RPMI8226 (cell line): ENCODE measurements around the gene DSCAML1.

ENCODE experiments used
- DNase-seq: peaks from one replicate; pipeline ENCODE4 v3.0.0-alpha.2; 2015

The DSCAML1 gene

GRCh38 chr11:117654281-117655255 lies 142.4 kb downstream of the DSCAML1 start:
- DNase-seq: peak; percentile 33

- DNase-seq: no peak
Observed at GRCh38 chr11:117652521-117652920, 144.5 kb downstream of the DSCAML1 start.

- peak; percentile 15 for DNase-seq
Observed at GRCh38 chr11:117649296-117650055, 147.5 kb downstream of the DSCAML1 start.

GRCh38 chr11:117647872-117648271 lies 149.1 kb downstream of the DSCAML1 start:
- no peak for DNase-seq

- DNase-seq: no peak
Observed at GRCh38 chr11:117647207-117647606, 149.8 kb downstream of the DSCAML1 start.

DNA sequence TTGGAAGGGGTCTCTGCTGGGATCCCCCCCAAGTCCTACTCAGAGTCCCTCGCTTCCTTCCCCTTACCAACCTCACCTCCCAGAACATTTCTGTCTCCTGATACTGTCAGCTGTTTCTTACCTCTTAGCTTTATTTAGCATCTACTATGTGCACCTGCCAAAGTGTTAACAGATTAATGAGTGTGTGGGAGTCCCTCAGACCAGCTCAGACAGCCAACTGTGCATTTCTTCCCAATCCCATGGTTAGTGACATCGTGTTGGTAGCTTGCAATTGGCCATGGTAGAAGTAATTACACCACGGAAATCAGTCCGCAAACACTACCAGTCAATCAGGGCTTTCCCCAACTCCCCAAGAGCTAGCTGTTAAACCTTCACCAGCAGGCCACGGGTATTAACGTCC lies 150.6 kb downstream of the DSCAML1 start:
- DNase-seq: no peak

- DNase-seq: no peak
Observed at GRCh38 chr11:117644403-117645155, 152.4 kb downstream of the DSCAML1 start.

- DNase-seq: no peak
Observed at GRCh38 chr11:117643606-117644300, 153.3 kb downstream of the DSCAML1 start.

DNA sequence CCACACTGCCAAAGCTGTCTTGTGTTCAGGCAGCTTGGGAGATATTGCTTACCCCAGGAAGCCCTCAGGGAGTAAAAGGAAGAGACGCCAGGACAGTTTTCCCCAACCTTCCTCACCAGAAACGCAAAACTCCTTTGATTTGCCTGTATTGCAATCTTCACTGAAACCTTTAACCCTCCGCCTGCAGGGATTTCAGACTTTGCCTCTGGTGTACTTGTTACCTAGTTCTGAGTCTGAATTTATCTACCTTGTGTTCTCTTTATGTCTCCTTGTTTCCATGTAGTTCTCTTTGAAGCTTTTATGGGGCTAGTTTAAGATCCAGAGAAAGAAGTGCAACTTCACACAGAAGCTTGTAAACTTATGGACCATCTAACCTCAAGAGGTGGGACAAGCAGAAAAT lies 154.2 kb downstream of the DSCAML1 start:
- DNase-seq: no peak

GRCh38 chr11:117642396-117642795 lies 154.6 kb downstream of the DSCAML1 start:
- DNase-seq: no peak

DNA sequence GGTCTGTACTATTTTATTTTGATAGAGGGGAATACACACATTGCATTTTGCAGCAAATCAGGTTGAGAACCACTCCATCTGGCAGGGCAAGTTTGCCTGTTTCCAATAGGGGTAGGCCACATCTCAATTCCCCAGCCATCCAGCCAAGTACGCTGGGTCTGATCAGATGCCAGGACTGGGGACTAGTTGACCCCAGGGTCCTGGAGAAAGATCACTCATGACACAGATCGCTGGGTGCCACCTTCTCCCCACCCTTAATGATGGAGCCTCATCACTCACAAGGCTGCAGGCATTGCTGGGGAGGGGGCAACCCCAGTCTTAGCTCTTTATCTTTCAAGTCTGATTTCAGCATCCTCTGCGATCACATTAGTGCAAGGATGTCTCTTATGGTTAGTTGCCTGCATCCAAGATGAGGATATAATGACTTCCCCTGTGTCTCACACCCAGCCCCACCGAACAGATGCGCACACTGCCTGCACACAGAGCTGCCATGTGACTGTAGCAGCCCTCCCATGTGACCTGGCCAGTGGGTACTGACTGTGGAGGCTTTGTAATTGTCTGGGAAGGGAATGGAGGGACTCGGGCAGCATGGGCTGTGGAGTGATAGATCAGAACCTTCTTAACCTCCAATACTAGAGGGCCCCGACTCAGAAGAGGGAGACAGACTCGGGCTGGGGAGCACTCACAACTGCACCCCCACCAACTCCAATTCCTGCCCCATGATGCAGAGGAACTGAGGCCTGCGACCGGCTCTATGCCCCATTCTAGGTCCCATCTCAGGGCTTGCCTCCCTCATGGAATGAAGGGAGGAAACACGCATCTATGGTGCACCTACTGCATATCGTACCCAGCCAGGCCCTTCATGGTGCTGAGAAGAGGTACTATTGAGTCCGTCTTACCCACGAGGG lies 155.8 kb downstream of the DSCAML1 start:
- DNase-seq: no peak

- DNase-seq: no peak
Observed at GRCh38 chr11:117640041-117640440, 157.0 kb downstream of the DSCAML1 start.

DNA sequence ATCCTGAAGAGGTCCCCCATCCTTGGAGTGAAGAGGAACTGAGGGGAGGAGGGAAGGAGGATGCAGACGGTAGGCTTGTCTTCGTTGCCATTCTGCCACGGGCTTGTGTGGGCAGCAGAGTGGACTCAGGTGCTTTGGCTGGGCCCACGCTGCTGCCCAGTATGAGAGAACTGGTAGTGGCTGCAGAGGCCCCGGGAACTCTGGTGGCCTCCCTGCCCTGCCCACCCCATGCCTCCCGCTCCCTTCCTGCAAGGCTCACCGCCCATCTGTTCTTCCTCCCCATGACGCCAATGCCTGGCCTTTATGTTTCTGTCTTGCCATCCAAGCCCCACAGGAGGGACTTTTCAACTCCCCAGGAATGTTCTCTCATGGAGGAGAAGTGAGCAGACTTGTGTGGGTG lies 157.4 kb downstream of the DSCAML1 start:
- no peak for DNase-seq

GRCh38 chr11:117638911-117639543 lies 158.0 kb downstream of the DSCAML1 start:
- DNase-seq: no peak

GRCh38 chr11:117634756-117635603 lies 162.0 kb downstream of the DSCAML1 start:
- no peak for DNase-seq

GRCh38 chr11:117633976-117634755 lies 162.8 kb downstream of the DSCAML1 start:
- DNase-seq: no peak

DNA sequence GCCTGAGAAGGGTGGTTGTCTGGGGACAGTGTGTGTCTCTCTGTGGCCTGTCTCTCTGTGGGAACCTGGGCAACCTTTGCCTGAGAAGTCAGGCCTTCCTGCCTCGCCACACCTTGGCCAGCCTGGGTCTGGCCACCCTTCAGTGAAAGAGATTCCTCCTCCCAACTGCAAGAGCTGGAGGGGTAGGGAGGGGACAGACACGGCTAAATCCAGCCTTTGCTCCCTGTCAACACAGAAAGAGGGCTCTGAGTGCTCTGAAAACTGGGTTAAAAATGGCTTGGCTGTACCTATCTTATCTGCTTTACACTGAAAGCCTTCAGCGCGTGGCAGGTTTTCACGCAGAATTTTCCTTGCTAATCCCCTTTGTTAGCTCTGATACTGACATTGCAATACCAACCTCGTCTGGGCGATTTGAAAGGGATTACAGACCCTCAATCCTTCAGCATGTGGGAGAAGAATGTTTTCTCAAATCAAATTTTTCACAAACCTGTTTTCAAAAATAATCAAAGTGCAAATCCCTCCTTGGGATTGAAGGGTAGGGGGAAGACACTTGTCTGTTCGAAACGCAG lies 163.7 kb downstream of the DSCAML1 start:
- DNase-seq: no peak

DNA sequence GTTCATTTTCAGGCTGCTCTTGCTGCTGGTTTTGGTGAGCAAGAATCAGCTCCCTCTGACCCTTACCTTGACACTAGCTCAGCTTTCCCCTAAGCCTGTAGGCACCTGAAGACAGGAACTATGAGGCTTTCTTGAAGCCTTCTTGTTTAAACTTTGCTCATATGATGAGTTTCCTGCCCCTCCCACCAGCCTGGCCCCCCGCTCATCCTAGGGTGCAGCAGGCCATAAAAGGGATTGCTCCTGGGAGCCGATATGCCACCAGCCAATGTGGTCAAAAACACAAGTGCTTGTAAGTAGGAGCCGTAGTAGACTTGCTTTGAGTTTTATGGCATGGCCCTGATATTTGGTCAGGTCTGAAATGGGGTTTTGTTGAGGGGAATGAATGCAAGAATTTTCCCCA lies 164.7 kb downstream of the DSCAML1 start:
- no peak for DNase-seq
